Measurements from ENCODE around the gene TEX51. TPM values are rescaled to one million over a fixed set of nuclear protein-coding genes. Genes with fewer than 3 reads are reported as not detected.
A peak's percentile ranks its signal among the peaks of the same experiment; 100 is the strongest.

The TEX51 gene
- total RNA-seq, 1 experiment from 2014 or later, result not detected

DNA sequence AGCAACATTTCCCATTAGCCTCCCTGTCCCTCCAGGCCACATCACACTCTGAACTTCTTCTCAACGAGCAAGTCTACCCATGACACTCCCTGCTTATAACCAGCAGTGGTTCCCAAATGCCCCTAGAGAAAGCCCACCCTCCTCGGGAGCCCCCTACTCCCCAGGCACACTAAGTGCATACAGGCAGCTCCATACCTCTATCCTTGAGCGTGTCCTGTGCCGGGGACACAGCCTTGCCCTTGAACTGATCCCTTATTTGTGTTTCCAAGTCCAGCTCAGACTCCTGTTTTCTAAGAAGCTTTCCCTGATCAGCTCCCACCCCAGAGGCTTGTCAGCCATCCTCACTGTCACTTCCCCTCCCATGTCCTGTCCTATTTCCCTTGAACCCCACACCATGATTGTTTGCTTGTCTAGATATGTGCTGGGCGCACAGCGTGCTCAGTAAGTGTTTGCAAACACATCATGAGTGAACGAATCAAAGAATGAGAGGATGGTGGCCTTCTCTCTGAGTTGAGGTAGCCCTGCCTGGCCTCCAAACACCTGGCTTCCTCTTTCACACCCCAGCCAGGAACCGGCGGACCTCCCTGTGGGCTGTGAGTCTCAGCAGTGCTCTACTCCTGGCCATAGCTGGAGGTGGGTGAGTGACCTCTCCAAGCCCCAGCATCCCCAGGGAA lies 2.1 kb downstream of the TEX51 start:
- DNase-seq, result peak; percentile 28
- Histone ChIP-seq H3K4me2 (ENCODE audit: low read depth, low read length, poor library complexity, severe bottlenecking) (no peak overlapping the region), H3K9me3 (ENCODE audit: low read length) (no peaks in the 10 kb centered on the region), H4K20me1 (ENCODE audit: insufficient read depth, low read depth, low read length) (no peaks in the 10 kb centered on the region), H3K4me1 (ENCODE audit: low read length) (peaks cover 12% of the 10 kb centered on the region), H3K27ac (ENCODE audit: low read length) (no peak overlapping the region), H3K9me2 (replicated peaks; ENCODE audit: insufficient read depth, low read length) (no peaks in the 10 kb centered on the region), H2AFZ (ENCODE audit: low read length) (no peak overlapping the region), H3K9ac (ENCODE audit: low read length) (no peak overlapping the region), H3K79me2 (ENCODE audit: low read length) (no peaks in the 10 kb centered on the region), H3K36me3 (ENCODE audit: insufficient read depth, low read length) (no peaks in the 10 kb centered on the region), H3K4me3 (ENCODE audit: low read length) (no peak overlapping the region), H3K27me3 (ENCODE audit: low read length) (no peaks in the 10 kb centered on the region)

DNA sequence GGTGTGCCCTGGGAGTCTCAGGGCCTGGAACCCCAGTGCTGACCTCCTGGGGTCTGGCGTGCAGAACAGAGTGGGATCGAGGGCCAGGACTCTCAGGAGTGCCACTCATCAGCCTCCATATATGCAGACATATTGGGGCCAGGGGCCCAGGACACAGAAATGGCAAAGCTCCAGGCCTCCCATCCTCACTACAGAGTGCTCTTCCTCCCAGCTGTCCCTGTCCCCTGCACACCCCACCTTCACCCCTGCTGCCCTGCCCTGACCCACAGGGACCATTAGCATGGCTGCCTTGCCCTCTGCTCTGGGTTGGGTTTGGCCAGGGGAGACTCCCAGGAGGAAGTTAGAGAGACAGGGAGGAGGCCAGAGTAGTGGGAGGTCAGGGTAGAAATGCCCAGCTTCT lies 2.8 kb downstream of the TEX51 start:
- DNase-seq, result peak; percentile 6
- peaks cover 19% of the 10 kb centered on the region for H3K4me1 ChIP-seq (ENCODE audit: low read length)
- H3K9me2 ChIP-seq (replicated peaks; ENCODE audit: insufficient read depth, low read length), result no peaks in the 10 kb centered on the region
- no peaks in the 10 kb centered on the region for H3K27me3 ChIP-seq (ENCODE audit: low read length)
- H3K9me3 ChIP-seq (ENCODE audit: low read length), result no peaks in the 10 kb centered on the region
- no peak overlapping the region for H3K4me3 ChIP-seq (ENCODE audit: low read length)
- no peak overlapping the region for H3K9ac ChIP-seq (ENCODE audit: low read length)
- no peaks in the 10 kb centered on the region for H3K79me2 ChIP-seq (ENCODE audit: low read length)
- no peak overlapping the region for H3K27ac ChIP-seq (ENCODE audit: low read length)
- H3K4me2 ChIP-seq (ENCODE audit: low read depth, low read length, poor library complexity, severe bottlenecking), result no peak overlapping the region
- no peaks in the 10 kb centered on the region for H4K20me1 ChIP-seq (ENCODE audit: insufficient read depth, low read depth, low read length)
- no peak overlapping the region for H2AFZ ChIP-seq (ENCODE audit: low read length)
- H3K36me3 ChIP-seq (ENCODE audit: insufficient read depth, low read length), result no peaks in the 10 kb centered on the region

DNA sequence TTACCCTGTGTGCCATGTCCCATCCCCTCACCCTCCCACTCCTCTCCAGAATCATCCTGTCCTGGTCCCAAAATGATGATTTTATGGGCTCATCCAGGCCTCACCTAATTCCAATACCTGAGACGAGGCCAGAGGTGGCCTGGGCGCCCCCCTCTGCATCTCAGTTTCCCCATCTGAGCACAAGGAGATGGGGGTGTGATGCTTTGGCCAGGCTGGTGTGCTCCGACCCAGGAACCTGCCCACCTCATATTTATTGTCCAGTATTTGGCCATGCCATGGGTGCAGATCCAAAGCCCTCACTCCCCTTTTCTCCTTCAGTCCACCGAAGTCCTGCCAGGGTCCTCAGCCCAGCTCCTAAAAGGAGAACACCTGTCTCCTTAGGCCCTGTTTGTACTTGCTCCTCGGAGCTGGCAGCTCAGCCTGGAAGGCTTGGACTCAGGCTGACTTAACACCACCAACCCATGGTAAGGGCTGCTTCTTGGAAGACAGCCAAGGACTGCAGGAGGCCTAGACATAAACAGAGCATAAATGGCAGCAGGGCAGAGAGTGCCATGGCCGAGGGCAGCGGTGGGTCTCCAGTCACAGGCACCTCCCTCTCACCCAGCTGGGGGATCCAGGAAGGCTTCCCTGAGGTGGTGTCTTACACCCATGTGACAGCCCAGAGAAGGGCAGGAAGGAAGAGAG lies 3.6 kb downstream of the TEX51 start:
- Histone ChIP-seq H4K20me1 (ENCODE audit: insufficient read depth, low read depth, low read length) (no peaks in the 10 kb centered on the region), H3K27me3 (ENCODE audit: low read length) (no peaks in the 10 kb centered on the region), H3K4me1 (ENCODE audit: low read length) (peaks cover 21% of the 10 kb centered on the region), H3K79me2 (ENCODE audit: low read length) (no peaks in the 10 kb centered on the region), H3K9me2 (replicated peaks; ENCODE audit: insufficient read depth, low read length) (no peaks in the 10 kb centered on the region), H2AFZ (ENCODE audit: low read length) (no peak overlapping the region), H3K9ac (ENCODE audit: low read length) (no peak overlapping the region), H3K27ac (ENCODE audit: low read length) (no peak overlapping the region), H3K36me3 (ENCODE audit: insufficient read depth, low read length) (no peaks in the 10 kb centered on the region), H3K4me3 (ENCODE audit: low read length) (no peak overlapping the region), H3K9me3 (ENCODE audit: low read length) (no peaks in the 10 kb centered on the region), H3K4me2 (ENCODE audit: low read depth, low read length, poor library complexity, severe bottlenecking) (no peak overlapping the region)
- peak; percentile 32 for DNase-seq

DNA sequence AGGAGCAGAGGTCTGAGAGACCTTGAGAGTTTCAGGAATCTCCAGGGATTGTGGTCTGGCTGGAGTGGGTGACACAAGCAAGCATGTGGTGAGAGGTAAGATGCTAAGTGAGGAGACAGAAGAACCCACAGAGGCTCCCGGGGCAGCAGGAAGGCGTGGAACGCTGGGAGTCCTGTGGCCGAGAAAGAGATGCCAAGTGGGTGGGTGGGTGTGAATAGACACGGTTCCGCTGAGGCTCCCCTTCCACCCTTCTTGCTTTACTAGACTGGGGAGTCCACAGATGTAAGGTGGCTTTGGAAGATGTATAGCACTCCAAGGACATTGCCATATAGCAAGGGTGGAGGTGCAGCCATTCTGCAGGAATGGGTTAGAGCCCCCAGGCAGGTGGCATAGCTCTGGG lies 4.2 kb downstream of the TEX51 start:
- H3K27me3 ChIP-seq (ENCODE audit: low read length), result no peaks in the 10 kb centered on the region

DNA sequence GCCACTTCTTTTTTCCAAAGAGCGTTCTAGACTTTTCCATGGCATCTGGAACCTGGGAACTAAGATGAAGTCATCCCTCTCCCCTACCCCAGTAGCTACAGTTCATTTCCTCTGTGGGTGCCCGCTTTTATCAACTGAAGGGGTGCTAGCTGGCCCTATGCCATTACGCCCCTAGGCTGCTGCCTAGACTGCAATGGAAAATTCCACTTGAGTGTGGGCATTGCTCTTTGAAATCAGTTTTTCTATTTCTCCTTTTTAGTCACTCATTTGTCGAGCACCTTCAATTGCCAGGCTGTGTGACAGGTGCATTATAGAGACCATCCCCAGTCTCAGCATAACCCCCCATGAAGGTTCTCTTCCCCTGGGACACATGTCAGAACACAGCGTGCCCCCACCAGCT lies 7.3 kb downstream of the TEX51 start:
- Histone ChIP-seq H3K27me3 (ENCODE audit: low read length) (no peaks in the 10 kb centered on the region), H3K9me2 (replicated peaks; ENCODE audit: insufficient read depth, low read length) (no peaks in the 10 kb centered on the region), H3K9ac (ENCODE audit: low read length) (no peak overlapping the region), H4K20me1 (ENCODE audit: insufficient read depth, low read depth, low read length) (no peaks in the 10 kb centered on the region), H3K79me2 (ENCODE audit: low read length) (no peaks in the 10 kb centered on the region), H3K9me3 (ENCODE audit: low read length) (no peaks in the 10 kb centered on the region), H3K4me3 (ENCODE audit: low read length) (no peak overlapping the region), H2AFZ (ENCODE audit: low read length) (no peak overlapping the region), H3K36me3 (ENCODE audit: insufficient read depth, low read length) (no peaks in the 10 kb centered on the region), H3K4me1 (ENCODE audit: low read length) (peaks cover 21% of the 10 kb centered on the region), H3K27ac (ENCODE audit: low read length) (no peak overlapping the region), H3K4me2 (ENCODE audit: low read depth, low read length, poor library complexity, severe bottlenecking) (no peak overlapping the region)
- DNase-seq, result peak; percentile 31

More for the DNA sequence above, 4.2 kb downstream of the TEX51 start:
- Histone ChIP-seq H3K79me2 (ENCODE audit: low read length) (no peaks in the 10 kb centered on the region), H3K4me2 (ENCODE audit: low read depth, low read length, poor library complexity, severe bottlenecking) (no peak overlapping the region), H3K36me3 (ENCODE audit: insufficient read depth, low read length) (no peaks in the 10 kb centered on the region), H2AFZ (ENCODE audit: low read length) (no peak overlapping the region), H4K20me1 (ENCODE audit: insufficient read depth, low read depth, low read length) (no peaks in the 10 kb centered on the region), H3K4me1 (ENCODE audit: low read length) (peaks cover 21% of the 10 kb centered on the region), H3K9me3 (ENCODE audit: low read length) (no peaks in the 10 kb centered on the region), H3K27ac (ENCODE audit: low read length) (no peak overlapping the region), H3K4me3 (ENCODE audit: low read length) (no peak overlapping the region), H3K9ac (ENCODE audit: low read length) (no peak overlapping the region), H3K9me2 (replicated peaks; ENCODE audit: insufficient read depth, low read length) (no peaks in the 10 kb centered on the region)
- DNase-seq, result peak; percentile 35

DNA sequence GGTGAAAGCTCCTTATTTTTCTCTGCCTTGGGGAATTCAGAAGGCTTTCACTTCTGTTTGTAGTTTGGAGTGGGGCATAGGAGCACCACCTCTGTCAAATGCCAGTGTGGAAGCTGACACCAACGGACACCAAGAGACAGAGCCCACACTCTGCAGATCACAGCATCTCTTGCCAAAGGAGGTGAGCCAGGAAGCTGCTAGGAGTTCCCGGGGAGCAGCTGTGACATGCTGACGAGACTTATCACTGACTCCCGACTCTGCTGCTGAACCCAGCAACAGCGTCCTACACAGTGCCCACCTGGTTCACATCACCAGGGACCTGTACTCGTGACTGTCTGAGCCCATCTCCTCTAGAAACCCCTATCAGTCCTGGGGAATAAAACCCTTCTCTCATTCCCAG lies 8.1 kb downstream of the TEX51 start:
- Histone ChIP-seq H3K9me2 (replicated peaks; ENCODE audit: insufficient read depth, low read length) (no peaks in the 10 kb centered on the region), H3K4me2 (ENCODE audit: low read depth, low read length, poor library complexity, severe bottlenecking) (no peak overlapping the region), H3K27ac (ENCODE audit: low read length) (no peak overlapping the region), H3K9me3 (ENCODE audit: low read length) (no peaks in the 10 kb centered on the region), H3K4me1 (ENCODE audit: low read length) (peaks cover 21% of the 10 kb centered on the region), H3K27me3 (ENCODE audit: low read length) (no peaks in the 10 kb centered on the region), H4K20me1 (ENCODE audit: insufficient read depth, low read depth, low read length) (no peaks in the 10 kb centered on the region), H3K4me3 (ENCODE audit: low read length) (no peak overlapping the region), H3K79me2 (ENCODE audit: low read length) (no peaks in the 10 kb centered on the region), H3K36me3 (ENCODE audit: insufficient read depth, low read length) (no peaks in the 10 kb centered on the region), H2AFZ (ENCODE audit: low read length) (no peak overlapping the region), H3K9ac (ENCODE audit: low read length) (no peak overlapping the region)
- DNase-seq, result peak; percentile 31

DNA sequence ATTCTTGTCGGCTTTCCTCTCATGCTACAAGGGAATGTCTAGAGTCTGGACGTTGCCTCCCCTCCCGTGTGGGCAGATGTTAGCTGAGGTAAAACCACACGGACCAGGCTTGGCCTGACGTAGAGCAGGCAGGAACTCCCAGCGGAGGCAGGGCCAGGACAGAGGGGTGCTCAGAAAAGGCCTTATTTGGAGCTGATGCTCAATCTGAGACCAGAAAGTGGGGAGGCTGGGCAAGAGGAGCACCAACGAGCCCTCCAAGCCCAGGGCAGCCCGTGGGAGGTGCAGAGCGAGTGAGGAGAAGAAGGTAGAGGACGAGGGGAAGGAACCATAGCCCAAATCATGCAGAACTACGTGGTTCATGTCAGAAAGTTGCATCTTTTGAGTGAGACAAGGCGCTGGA lies 9.0 kb downstream of the TEX51 start:
- H3K36me3 ChIP-seq (ENCODE audit: insufficient read depth, low read length), result no peaks in the 10 kb centered on the region
- no peaks in the 10 kb centered on the region for H3K9me3 ChIP-seq (ENCODE audit: low read length)
- H3K9me2 ChIP-seq (replicated peaks; ENCODE audit: insufficient read depth, low read length), result no peaks in the 10 kb centered on the region
- H3K27me3 ChIP-seq (ENCODE audit: low read length), result no peaks in the 10 kb centered on the region
- no peaks in the 10 kb centered on the region for H4K20me1 ChIP-seq (ENCODE audit: insufficient read depth, low read depth, low read length)
- peak; percentile 34 for DNase-seq
- H3K4me3 ChIP-seq (ENCODE audit: low read length), result no peak overlapping the region
- H3K9ac ChIP-seq (ENCODE audit: low read length), result no peak overlapping the region
- H3K79me2 ChIP-seq (ENCODE audit: low read length), result no peaks in the 10 kb centered on the region
- peaks cover 21% of the 10 kb centered on the region for H3K4me1 ChIP-seq (ENCODE audit: low read length)
- no peak overlapping the region for H3K4me2 ChIP-seq (ENCODE audit: low read depth, low read length, poor library complexity, severe bottlenecking)
- H3K27ac ChIP-seq (ENCODE audit: low read length), result no peak overlapping the region
- H2AFZ ChIP-seq (ENCODE audit: low read length), result no peak overlapping the region

DNA sequence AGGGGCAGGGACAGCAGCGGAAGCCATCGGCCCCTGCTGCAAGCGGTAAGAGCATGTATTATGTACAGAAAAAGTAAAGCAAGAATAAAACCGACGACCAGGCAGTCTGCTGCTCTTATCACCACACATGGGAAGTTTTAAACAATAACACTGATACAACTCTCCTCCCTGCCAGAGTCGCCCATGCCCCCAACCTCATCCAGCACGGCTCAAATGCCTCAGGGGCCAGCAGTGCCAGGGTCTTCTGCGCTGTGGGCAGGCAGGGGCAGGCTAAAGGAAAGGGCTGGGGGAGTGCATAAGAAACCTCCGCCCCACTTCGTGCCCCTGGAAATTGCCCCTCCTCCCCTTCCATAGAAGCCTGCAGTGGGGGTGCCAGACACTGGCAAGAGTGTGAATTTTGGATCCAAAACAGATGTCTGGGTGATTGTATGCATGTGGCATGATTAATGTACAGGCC lies 10.1 kb downstream of the TEX51 start:
- DNase-seq, result no peak
- no peaks in the 10 kb centered on the region for H3K9me2 ChIP-seq (replicated peaks; ENCODE audit: insufficient read depth, low read length)
- peaks cover 21% of the 10 kb centered on the region for H3K4me1 ChIP-seq (ENCODE audit: low read length)
- no peaks in the 10 kb centered on the region for H3K36me3 ChIP-seq (ENCODE audit: insufficient read depth, low read length)
- H3K27me3 ChIP-seq (ENCODE audit: low read length), result no peaks in the 10 kb centered on the region
- no peak overlapping the region for H3K27ac ChIP-seq (ENCODE audit: low read length)
- H3K9ac ChIP-seq (ENCODE audit: low read length), result no peak overlapping the region
- no peak overlapping the region for H3K4me3 ChIP-seq (ENCODE audit: low read length)
- H2AFZ ChIP-seq (ENCODE audit: low read length), result no peak overlapping the region
- H4K20me1 ChIP-seq (ENCODE audit: insufficient read depth, low read depth, low read length), result no peaks in the 10 kb centered on the region
- no peaks in the 10 kb centered on the region for H3K79me2 ChIP-seq (ENCODE audit: low read length)
- no peak overlapping the region for H3K4me2 ChIP-seq (ENCODE audit: low read depth, low read length, poor library complexity, severe bottlenecking)
- no peaks in the 10 kb centered on the region for H3K9me3 ChIP-seq (ENCODE audit: low read length)

Data from Karpas-422 (cell line).